HCT116 (cell line): Measurements from ENCODE around the gene CRADD. TPM values are rescaled to one million over a fixed set of nuclear protein-coding genes. Genes with fewer than 3 reads are reported as not detected.

Experiments
- ATAC-seq: fragments of 200-7000 bp; cut with Tn5 transposase; 2 replicates; pipeline ENCODE4 v1.9.1; 2020; ENCODE audit warnings: mild to moderate bottlenecking, moderate library complexity
- BruUV-seq: library from RNA; stranded (reverse); fragments of 400-500 nt; replicated peaks from 2 replicates; lab custom pipeline; 2021; lab: Mats Ljungman, UMichigan
- CTCF ChIA-PET: fragments of 300-600 bp; sonication (Branson Sonifier 250); formaldehyde crosslinking; loops from one replicate; lab custom pipeline; 2021; ENCODE audit warnings: antibody characterized with exemption; lab: Charles Lee
- POLR2A ChIA-PET: fragments of 300-600, 350-600 bp; sonication (Branson Sonifier 250); formaldehyde crosslinking; loops from one replicate; lab custom pipeline; 2021; ENCODE audit warnings: antibody characterized with exemption; lab: Charles Lee
- RAD21 ChIA-PET, 2 experiments: fragments of 300-600 bp; sonication (Branson Sonifier 250); formaldehyde crosslinking; loops; one replicate each; lab custom pipeline; 2023; ENCODE audit warnings: low total read pairs in 2 of 2; ENCODE audit not compliant: uncharacterized antibody in 2 of 2, unreplicated experiment in 2 of 2, low non-redundant PET in 1 of 2; lab: Charles Lee
- DNase-seq: peaks from one replicate; pipeline ENCODE4 v3.0.0-alpha.2; 2010; ENCODE audit warnings: low read depth, low spot score
- H2AFZ ChIP-seq: fragments of 200-600 bp; shearing (Covaris generic), sonication (generic); 2 replicates; pipeline ENCODE4 v1.6.1; 2017; ENCODE audit warnings: low read depth, mixed run types, mixed read lengths, antibody characterized with exemption, low read length; ENCODE audit not compliant: poor library complexity, severe bottlenecking
- H3K27ac ChIP-seq: 2 replicates; pipeline ENCODE4 v1.5.1; 2012; ENCODE audit warnings: low read depth, low read length
- H3K27me3 ChIP-seq: fragments of 200-600 bp; sonication (generic); 2 replicates; pipeline ENCODE4 v1.6.1; 2016; ENCODE audit warnings: mixed run types, low read length, mixed read lengths; ENCODE audit not compliant: insufficient read depth
- H3K36me3 ChIP-seq, 2 experiments: fragments of 200-500 bp in 1 of 2; fragments of 200-600 bp in 1 of 2; sonication (Bioruptor generic) in 1 of 2; sonication (generic) in 1 of 2; 2 replicates each; pipeline versions ENCODE4 v1.5.1 to v1.6.1; 2014 to 2016; ENCODE audit warnings: low read length in 2 of 2, inconsistent platforms in 1 of 2, mixed read lengths in 1 of 2, mixed run types in 1 of 2; ENCODE audit not compliant: insufficient read depth in 2 of 2, control insufficient read depth in 1 of 2
- H3K4me1 ChIP-seq, 2 experiments: fragments of 200-600 bp in 1 of 2; sonication (generic) in 1 of 2; 2 replicates each; pipeline versions ENCODE4 v1.5.1 to v1.6.1; 2012 to 2017; ENCODE audit warnings: low read length in 2 of 2, inconsistent platforms in 1 of 2, mild to moderate bottlenecking in 1 of 2, mixed read lengths in 1 of 2, mixed run types in 1 of 2, moderate library complexity in 1 of 2; ENCODE audit not compliant: insufficient read depth in 2 of 2, control insufficient read depth in 1 of 2
- H3K4me2 ChIP-seq: fragments of 200-600 bp; sonication (generic); 2 replicates; pipeline ENCODE4 v1.6.1; 2017; ENCODE audit warnings: mixed run types, low read length, mixed read lengths
- H3K4me3 ChIP-seq, 2 experiments: fragments of 200-600 bp in 1 of 2; sonication (generic) in 1 of 2; replicated peaks in 1 of 2; 2 replicates each; pipeline ENCODE4 v1.5.1; 2011 to 2016; ENCODE audit warnings: low read length in 2 of 2, control low read depth in 1 of 2, low read depth in 1 of 2, mild to moderate bottlenecking in 1 of 2, mixed read lengths in 1 of 2, mixed run types in 1 of 2
- H3K79me2 ChIP-seq: fragments of 200-600 bp; sonication (generic); 2 replicates; pipeline ENCODE4 v1.6.1; 2017; ENCODE audit warnings: mild to moderate bottlenecking, mixed run types, low read length, moderate library complexity, mixed read lengths; ENCODE audit not compliant: insufficient read depth
- H3K9ac ChIP-seq: fragments of 200-600 bp; sonication (generic); 2 replicates; pipeline ENCODE4 v1.6.1; 2016; ENCODE audit warnings: low read length, mixed read lengths
- H3K9me2 ChIP-seq: fragments of 200-600 bp; sonication (generic), shearing (Covaris generic); 2 replicates; pipeline ENCODE4 v1.6.1; 2017; ENCODE audit warnings: mixed run types, mild to moderate bottlenecking, moderate library complexity; ENCODE audit not compliant: insufficient read depth
- H3K9me3 ChIP-seq, 2 experiments: fragments of 200-500 bp in 1 of 2; fragments of 200-600 bp in 1 of 2; sonication (Bioruptor generic) in 1 of 2; sonication (generic) in 1 of 2; 2 replicates each; pipeline ENCODE4 v1.6.1; 2014 to 2017; ENCODE audit warnings: low read length in 2 of 2, mixed read lengths in 2 of 2, inconsistent platforms in 1 of 2, low read depth in 1 of 2, mild to moderate bottlenecking in 1 of 2, mixed run types in 1 of 2, moderate library complexity in 1 of 2; ENCODE audit not compliant: control insufficient read depth in 1 of 2, insufficient read depth in 1 of 2
- H4K20me1 ChIP-seq: fragments of 200-600 bp; sonication (generic), shearing (Covaris generic); 2 replicates; pipeline ENCODE4 v1.6.1; 2017; ENCODE audit warnings: mixed run types, mild to moderate bottlenecking, moderate library complexity; ENCODE audit not compliant: insufficient read depth
- CBX3 ChIP-seq: IDR thresholded peaks from 2 replicates; pipeline ENCODE4 v1.6.1; 2012; ENCODE audit warnings: low read depth
- ELF1 ChIP-seq: IDR thresholded peaks from 2 replicates; pipeline ENCODE4 v1.6.1; 2012; ENCODE audit warnings: low read depth, borderline replicate concordance
- EZH2 ChIP-seq: fragments of 200-600 bp; sonication (generic); IDR thresholded peaks from 2 replicates; pipeline ENCODE4 v1.6.1; 2017; ENCODE audit warnings: antibody characterized with exemption, mixed run types
- POLR2A ChIP-seq: IDR thresholded peaks from 2 replicates; pipeline ENCODE4 v1.7.0; 2011; ENCODE audit warnings: borderline replicate concordance; ENCODE audit not compliant: insufficient read depth, insufficient read length; ENCODE audit errors: extremely low read depth
- POLR2AphosphoS5 ChIP-seq: IDR thresholded peaks from 2 replicates; pipeline ENCODE4 v1.6.1; 2011; ENCODE audit warnings: mild to moderate bottlenecking, low read depth, low read length, moderate library complexity
- RAD21 ChIP-seq: IDR thresholded peaks from 2 replicates; pipeline ENCODE4 v1.6.1; 2012; ENCODE audit warnings: low read depth, mild to moderate bottlenecking
- SIN3A ChIP-seq: IDR thresholded peaks from 2 replicates; pipeline ENCODE4 v1.6.1; 2012; ENCODE audit warnings: low read depth
- YY1 ChIP-seq: IDR thresholded peaks from 2 replicates; pipeline ENCODE4 v1.6.1; 2011; ENCODE audit warnings: low read length, low read depth, moderate library complexity, mild to moderate bottlenecking; ENCODE audit not compliant: insufficient replicate concordance; ENCODE audit errors: extremely low read depth
- ZBTB33 ChIP-seq: IDR thresholded peaks from 2 replicates; pipeline ENCODE4 v1.6.1; 2011; ENCODE audit warnings: mild to moderate bottlenecking, low read length, moderate library complexity; ENCODE audit not compliant: insufficient replicate concordance; ENCODE audit errors: extremely low read depth
- ZFX ChIP-seq: fragments of 450-650 bp; IDR thresholded peaks from 2 replicates; pipeline ENCODE4 v1.6.1; 2017
- ZNF274 ChIP-seq: fragments of 200-500 bp; sonication (Bioruptor generic); IDR thresholded peaks from 2 replicates; pipeline ENCODE4 v1.6.1; 2014; ENCODE audit warnings: mild to moderate bottlenecking, low read depth, low read length, inconsistent platforms
- intact Hi-C: fragments of 100-400 bp; cut with micrococcal nuclease; formaldehyde crosslinking; loops from 2 replicates; pipeline ENCODE4 v1.10.0; 2022
- total RNA-seq: library from RNA; stranded (reverse); gene quantifications from one replicate; pipeline ENCODE4 v1.2.1, GENCODE V29; 2021; ENCODE audit not compliant: unreplicated experiment

CRADD gene
- total RNA-seq, 1 experiment from 2014 or later, result 12.2 TPM

DNA sequence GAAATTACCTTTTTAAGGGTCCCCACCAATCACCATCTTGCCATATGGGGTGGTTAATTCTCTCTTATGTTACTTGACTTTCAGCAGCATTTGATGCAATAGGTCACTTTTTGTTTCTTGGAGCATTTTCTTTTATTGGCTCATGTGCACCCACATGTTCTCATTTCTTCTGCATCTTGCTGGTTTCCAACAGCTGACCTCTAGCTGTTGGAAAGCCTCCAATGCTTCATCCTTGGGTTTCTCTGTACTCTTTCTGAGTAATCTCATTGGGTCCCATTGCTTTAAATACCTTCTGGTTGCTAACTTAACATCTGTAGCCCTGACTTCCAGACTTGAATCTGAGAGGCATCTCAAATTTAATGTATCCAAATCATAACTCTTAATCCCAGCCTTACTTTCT, 116.8 kb downstream of the CRADD start:
- H3K36me3 ChIP-seq, result no peaks in the 10 kb centered on the region
- H3K9ac ChIP-seq, result no peak overlapping the region
- no peaks in the 10 kb centered on the region for H3K9me3 ChIP-seq
- ChIA-PET POLR2A (no interaction called here), RAD21 (no interaction called here), CTCF (no interaction called here)
- TF ChIP-seq ZFX (no peak), POLR2A (no peak), ZBTB33 (no peak), ZNF274 (no peak), EZH2 (no peak), RAD21 (no peak), YY1 (no peak), CBX3 (no peak), ELF1 (no peak), POLR2AphosphoS5 (no peak), SIN3A (no peak)
- ATAC-seq, result no peak
- no peak for DNase-seq
- no peaks in the 10 kb centered on the region for H3K79me2 ChIP-seq
- H2AFZ ChIP-seq, result no peak overlapping the region
- no peak overlapping the region for H3K4me2 ChIP-seq
- no peaks in the 10 kb centered on the region for H3K9me2 ChIP-seq
- H4K20me1 ChIP-seq, result no peaks in the 10 kb centered on the region
- no peak overlapping the region for H3K27ac ChIP-seq
- no TSS peak for BruUV-seq
- H3K4me1 ChIP-seq, result peaks cover 6 to 34% of the 10 kb centered on the region in 2 experiments
- no peaks in the 10 kb centered on the region for H3K27me3 ChIP-seq
- intact Hi-C loops, result no loop called here
- no peak overlapping the region for H3K4me3 ChIP-seq
